ENCODE measurements around the gene ANGPTL3.
"Not testable (repeated sequence)": the region's sequence is repeated elsewhere in the genome, so short reads cannot be mapped to it uniquely, and the experiment has no call there.

DNA sequence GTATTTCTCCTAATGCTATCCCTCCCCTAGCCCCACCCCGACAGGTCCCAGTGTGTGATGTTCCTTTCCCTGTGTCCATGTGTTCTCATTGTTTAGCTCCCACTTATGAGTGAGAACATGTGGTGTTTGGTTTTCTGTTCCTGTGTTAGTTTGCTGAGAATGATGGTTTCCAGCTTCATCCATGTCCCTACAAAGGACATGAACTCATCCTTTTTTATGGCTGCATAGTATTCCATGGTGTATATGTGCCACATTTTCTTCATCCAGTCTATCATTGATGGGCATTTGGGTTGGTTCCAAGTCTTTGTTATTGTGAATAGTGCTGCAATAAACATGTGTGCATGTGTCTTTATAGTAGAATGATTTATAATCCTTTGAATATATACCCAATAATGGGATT lies 13.3 kb downstream of the ANGPTL3 start:
- TF ChIP-seq POLR2A (IDR thresholded peaks at IDR 0.05; ENCODE audit: low read depth, low read length); TAF1 (IDR thresholded peaks at IDR 0.05; ENCODE audit: borderline replicate concordance, low read depth, low read length): not testable (repeated sequence)
